HEK293T (cell line): Measurements from ENCODE around the gene CFAP45.

Experiments used
- CTCF ChIA-PET: fragments of 350-600 bp; formaldehyde crosslinking; extraction: SDS; loops from one replicate; lab custom pipeline; 2021; ENCODE audit warnings: antibody characterized with exemption, inconsistent platforms; lab: Yijun Ruan, JAX
- POLR2A ChIA-PET: fragments of 350-600 bp; formaldehyde crosslinking; extraction: SDS; loops from one replicate; lab custom pipeline; 2020; ENCODE audit warnings: antibody characterized with exemption, inconsistent platforms; lab: Yijun Ruan, JAX
- DNase-seq: peaks from one replicate; pipeline ENCODE4 v3.0.0; 2012; ENCODE audit warnings: mixed read lengths; ENCODE audit errors: extremely low spot score
- ARNT ChIP-seq: fragments of 450-650 bp; IDR thresholded peaks from 2 replicates; pipeline ENCODE4 v1.6.1; 2017; ENCODE audit warnings: mild to moderate bottlenecking
- BHLHE40 ChIP-seq: fragments of 450-650 bp; IDR thresholded peaks from 2 replicates; pipeline ENCODE4 v1.6.1; 2016; ENCODE audit warnings: mild to moderate bottlenecking, moderate library complexity, borderline replicate concordance
- CTBP1 ChIP-seq: fragments of 450-650 bp; IDR thresholded peaks from 2 replicates; pipeline ENCODE4 v1.6.1; 2016; ENCODE audit warnings: borderline replicate concordance
- ELF4 ChIP-seq: fragments of 450-650 bp; IDR thresholded peaks from 2 replicates; pipeline ENCODE4 v1.6.1; 2017; ENCODE audit warnings: antibody characterized with exemption
- FOXA1 ChIP-seq: fragments of 450-650 bp; IDR thresholded peaks from 2 replicates; pipeline ENCODE4 v1.6.1; 2016; ENCODE audit warnings: mild to moderate bottlenecking
- FOXK2 ChIP-seq: fragments of 450-650 bp; IDR thresholded peaks from 2 replicates; pipeline ENCODE4 v1.6.1; 2016; ENCODE audit warnings: mild to moderate bottlenecking
- FOXM1 ChIP-seq: fragments of 450-650 bp; IDR thresholded peaks from 2 replicates; pipeline ENCODE4 v1.6.1; 2017; ENCODE audit warnings: mild to moderate bottlenecking, borderline replicate concordance
- HDGF ChIP-seq: fragments of 450-650 bp; IDR thresholded peaks from 2 replicates; pipeline ENCODE4 v1.6.1; 2017; ENCODE audit warnings: antibody characterized with exemption, borderline replicate concordance
- L3MBTL2 ChIP-seq: fragments of 450-650 bp; conservative IDR thresholded peaks from 2 replicates; pipeline ENCODE4 v1.6.1; 2016; ENCODE audit warnings: mild to moderate bottlenecking
- LEF1 ChIP-seq: fragments of 450-650 bp; IDR thresholded peaks from 2 replicates; pipeline ENCODE4 v1.6.1; 2017; ENCODE audit warnings: mild to moderate bottlenecking, borderline replicate concordance
- NFRKB ChIP-seq: fragments of 450-650 bp; IDR thresholded peaks from 2 replicates; pipeline ENCODE4 v1.6.1; 2016; ENCODE audit warnings: mild to moderate bottlenecking, moderate library complexity
- SP1 ChIP-seq: fragments of 450-650 bp; IDR thresholded peaks from 2 replicates; pipeline ENCODE4 v1.6.1; 2017
- SUZ12 ChIP-seq: fragments of 450-650 bp; IDR thresholded peaks from 2 replicates; pipeline ENCODE4 v1.6.1; 2016; ENCODE audit warnings: mild to moderate bottlenecking
- TARDBP ChIP-seq: fragments of 450-650 bp; IDR thresholded peaks from 2 replicates; pipeline ENCODE4 v1.6.1; 2016
- ZNF384 ChIP-seq: fragments of 450-650 bp; IDR thresholded peaks from 2 replicates; pipeline ENCODE4 v1.6.1; 2016
- TF ChIP-seq, protein P1 (sequence below): fragments of 450-650 bp; IDR thresholded peaks from 2 replicates; pipeline ENCODE4 v1.6.1; 2016

Gene CFAP45

DNA sequence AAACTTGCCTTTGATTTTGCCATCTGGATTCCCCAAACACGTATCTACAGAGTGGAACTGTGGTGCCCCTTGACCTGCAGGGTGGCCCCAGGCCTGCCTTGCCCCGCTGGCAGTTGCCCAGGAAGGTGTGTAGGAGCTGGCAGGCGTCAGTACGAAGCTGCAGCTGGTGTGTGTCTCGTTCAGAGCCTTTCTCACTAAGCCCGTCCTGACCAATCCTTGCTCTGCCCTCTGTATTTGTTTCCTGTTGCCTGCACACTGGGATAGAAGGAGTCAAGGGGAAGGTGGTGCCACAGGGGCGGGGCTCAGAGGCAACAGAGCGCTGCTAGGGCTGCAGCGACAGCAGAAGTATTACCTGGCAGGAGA, 32.3 kb downstream of the CFAP45 start:
- TF ChIP-seq LEF1, result no peak
- TF ChIP-seq, protein P1, sequence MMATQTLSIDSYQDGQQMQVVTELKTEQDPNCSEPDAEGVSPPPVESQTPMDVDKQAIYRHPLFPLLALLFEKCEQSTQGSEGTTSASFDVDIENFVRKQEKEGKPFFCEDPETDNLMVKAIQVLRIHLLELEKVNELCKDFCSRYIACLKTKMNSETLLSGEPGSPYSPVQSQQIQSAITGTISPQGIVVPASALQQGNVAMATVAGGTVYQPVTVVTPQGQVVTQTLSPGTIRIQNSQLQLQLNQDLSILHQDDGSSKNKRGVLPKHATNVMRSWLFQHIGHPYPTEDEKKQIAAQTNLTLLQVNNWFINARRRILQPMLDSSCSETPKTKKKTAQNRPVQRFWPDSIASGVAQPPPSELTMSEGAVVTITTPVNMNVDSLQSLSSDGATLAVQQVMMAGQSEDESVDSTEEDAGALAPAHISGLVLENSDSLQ, result no peak
- no peak for TF ChIP-seq ARNT
- POLR2A ChIA-PET, result no interaction called here
- no peak for DNase-seq
- CTCF ChIA-PET, result no interaction called here

DNA sequence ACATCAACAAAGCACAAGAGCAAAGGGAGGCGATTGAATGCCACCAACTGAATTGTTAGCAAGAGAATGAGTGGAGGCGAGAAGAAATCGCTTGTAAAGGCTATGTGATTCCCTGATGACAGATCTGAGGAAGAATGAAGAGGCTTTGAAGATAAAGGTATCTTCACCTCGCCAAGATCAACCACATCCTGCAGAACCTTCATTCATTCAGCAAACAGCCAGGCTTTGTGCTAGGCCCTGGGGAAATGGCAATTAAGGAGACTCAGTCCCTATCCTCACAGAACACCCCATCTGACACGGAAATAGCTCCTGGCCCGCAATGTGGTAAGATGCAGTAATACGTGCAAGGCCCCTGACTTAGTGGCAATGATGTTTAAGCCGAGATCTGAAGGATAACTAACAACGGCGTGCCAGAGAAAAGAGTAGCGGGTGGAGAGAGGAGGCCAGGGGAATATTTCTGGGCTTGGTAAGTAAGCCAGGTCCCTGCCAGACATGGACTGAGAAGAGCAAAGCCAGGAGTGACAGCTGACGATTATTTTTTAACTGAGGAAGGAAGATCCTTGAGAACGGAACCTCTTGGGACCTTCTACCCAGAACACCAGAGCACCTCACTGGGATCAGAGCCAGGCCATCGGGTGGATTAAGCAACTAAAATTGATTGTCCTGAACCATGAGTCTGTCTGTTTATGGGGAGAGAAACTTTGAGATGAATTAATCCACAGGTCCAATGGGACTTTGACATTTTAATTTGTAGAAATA, 32.9 kb downstream of the CFAP45 start:
- ChIA-PET CTCF (no interaction called here), POLR2A (no interaction called here)
- DNase-seq, result no peak
- no peak for TF ChIP-seq HDGF
- TF ChIP-seq ELF4, result no peak
- TF ChIP-seq FOXA1, result no peak
- no peak for TF ChIP-seq ZNF384
- TF ChIP-seq BHLHE40, result no peak
- no peak for TF ChIP-seq L3MBTL2
- TF ChIP-seq ARNT, result no peak
- TF ChIP-seq NFRKB, result no peak
- TF ChIP-seq FOXK2, result no peak
- no peak for TF ChIP-seq FOXM1
- TF ChIP-seq SUZ12, result no peak
- TF ChIP-seq, protein P1, result no peak
- no peak for TF ChIP-seq SP1
- TF ChIP-seq LEF1, result no peak
- TF ChIP-seq CTBP1, result no peak

DNA sequence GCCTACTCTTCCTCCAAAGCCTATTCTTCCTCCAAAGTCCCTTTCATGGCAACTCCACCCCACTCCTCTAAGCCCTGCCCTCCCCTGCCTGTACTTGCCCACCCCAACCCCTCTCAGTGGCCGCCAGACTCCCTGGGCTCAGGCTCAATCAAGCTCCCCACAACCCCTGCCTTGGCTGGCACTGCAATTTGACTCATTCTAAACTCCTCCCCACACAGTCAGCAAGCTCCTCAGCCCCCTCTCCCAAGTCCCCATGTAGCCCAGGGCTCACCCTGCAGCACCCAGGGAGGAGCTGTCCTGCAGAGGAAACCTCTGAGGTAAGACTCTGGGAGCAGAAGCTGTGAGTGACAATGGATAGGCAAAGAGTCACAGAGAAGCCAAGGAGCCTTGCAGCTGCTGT, 33.9 kb downstream of the CFAP45 start:
- CTCF ChIA-PET, result interaction anchor here (0.6 kb wide), 1 partner anchor 1831 kb away, joined by 3 read pairs; no protein-coding TSS in a partner anchor
- no peak for DNase-seq
- TF ChIP-seq L3MBTL2, result no peak
- TF ChIP-seq FOXA1, result no peak
- no peak for TF ChIP-seq FOXM1
- no peak for TF ChIP-seq FOXK2
- TF ChIP-seq LEF1, result no peak
- TF ChIP-seq ZNF384, result no peak
- no peak for TF ChIP-seq ARNT
- TF ChIP-seq HDGF, result no peak
- no peak for TF ChIP-seq SP1
- TF ChIP-seq CTBP1, result no peak
- TF ChIP-seq, protein P1, result no peak
- no peak for TF ChIP-seq NFRKB
- no peak for TF ChIP-seq ELF4
- no peak for TF ChIP-seq SUZ12
- TF ChIP-seq TARDBP, result no peak
- TF ChIP-seq BHLHE40, result no peak
- POLR2A ChIA-PET, result no interaction called here

DNA sequence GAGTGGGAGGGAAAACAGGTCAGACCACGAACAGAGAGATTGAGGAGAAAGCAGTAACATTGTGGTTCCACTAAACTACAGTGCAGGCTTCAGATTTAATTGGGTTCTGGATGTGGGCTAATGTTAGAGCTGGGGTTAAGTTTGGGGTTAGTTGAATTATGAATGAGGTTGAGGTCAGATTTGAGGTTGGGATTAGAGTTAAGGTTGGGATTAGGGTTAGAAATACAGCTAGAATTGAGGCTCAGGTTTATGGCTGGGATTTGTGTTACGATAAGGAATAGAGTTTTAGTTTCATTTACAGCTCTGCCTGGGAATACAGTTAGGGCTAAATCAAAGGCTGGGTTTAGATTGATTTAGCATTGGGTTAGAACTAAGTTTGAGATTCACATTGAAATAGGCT, 35.7 kb downstream of the CFAP45 start:
- POLR2A ChIA-PET, result no interaction called here
- no peak for DNase-seq
- CTCF ChIA-PET, result no interaction called here
- TF ChIP-seq FOXA1 (no peak), CTBP1 (no peak), HDGF (no peak), ZNF384 (no peak)
- TF ChIP-seq, protein P1, result no peak

DNA sequence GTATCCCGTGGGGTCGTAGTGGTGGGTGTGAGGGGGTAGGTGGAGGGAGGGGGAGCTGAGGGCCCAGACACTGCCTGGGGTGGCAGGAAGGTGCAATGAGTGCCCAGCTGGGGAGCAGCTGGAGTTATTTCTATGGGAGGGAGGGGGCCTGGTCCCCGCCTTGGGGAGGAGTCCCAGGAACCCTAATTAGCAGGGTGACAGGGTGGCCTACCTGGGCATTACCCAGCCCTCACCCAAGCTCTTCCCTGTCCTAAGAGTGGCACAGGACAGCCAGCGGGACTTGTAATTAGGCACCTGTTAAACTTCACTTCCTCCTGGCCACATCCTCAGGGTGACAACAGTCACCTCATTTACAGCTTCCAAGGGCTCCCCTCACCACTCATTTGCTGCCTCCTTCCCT, 37.4 kb downstream of the CFAP45 start, which contains the start of gene VSIG8:
Gene VSIG8 (minus strand): TSS at position 101 of the 400 bp plus-strand sequence. CDS start 136 bp downstream, outside the sequence.
- CTCF ChIA-PET, result interaction anchor here (0.6 kb wide), 1 partner anchor 19 kb away, joined by 3 read pairs; no protein-coding TSS in a partner anchor
- DNase-seq, result no peak
- TF ChIP-seq FOXM1 (no peak), CTBP1 (no peak), TARDBP (no peak), ELF4 (no peak)
- POLR2A ChIA-PET, result no interaction called here

DNA sequence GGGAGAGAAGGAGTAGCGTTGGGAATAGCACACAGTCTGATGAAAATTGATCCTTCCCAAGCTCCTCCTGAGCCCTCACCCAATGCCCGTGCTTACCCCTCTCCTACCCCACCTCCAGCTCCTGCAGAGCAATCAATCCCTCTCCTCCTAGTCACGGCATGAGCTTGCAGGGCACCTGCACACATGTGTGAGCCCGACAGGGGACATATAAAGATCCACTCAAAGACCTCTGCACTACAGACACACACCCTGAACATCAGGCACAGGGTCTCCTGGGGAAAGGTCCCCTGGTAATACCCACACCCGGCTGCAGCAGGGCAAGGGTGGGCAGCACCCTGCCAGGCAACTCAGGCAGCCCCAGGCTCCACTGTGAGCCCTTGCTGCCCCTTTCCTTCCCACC, 37.9 kb downstream of the CFAP45 start:
- CTCF ChIA-PET, result no interaction called here
- no peak for DNase-seq
- TF ChIP-seq, protein P1, result no peak
- TF ChIP-seq ARNT (no peak), NFRKB (no peak), SP1 (no peak), L3MBTL2 (no peak), FOXM1 (no peak), TARDBP (no peak), ZNF384 (no peak)
- POLR2A ChIA-PET, result no interaction called here
